Measurements from ENCODE around the gene RIMKLB. TPM values are rescaled to one million over a fixed set of nuclear protein-coding genes. Genes with fewer than 3 reads are reported as not detected.
A peak's percentile ranks its signal among the peaks of the same experiment; 100 is the strongest.

Gene RIMKLB, protein sequence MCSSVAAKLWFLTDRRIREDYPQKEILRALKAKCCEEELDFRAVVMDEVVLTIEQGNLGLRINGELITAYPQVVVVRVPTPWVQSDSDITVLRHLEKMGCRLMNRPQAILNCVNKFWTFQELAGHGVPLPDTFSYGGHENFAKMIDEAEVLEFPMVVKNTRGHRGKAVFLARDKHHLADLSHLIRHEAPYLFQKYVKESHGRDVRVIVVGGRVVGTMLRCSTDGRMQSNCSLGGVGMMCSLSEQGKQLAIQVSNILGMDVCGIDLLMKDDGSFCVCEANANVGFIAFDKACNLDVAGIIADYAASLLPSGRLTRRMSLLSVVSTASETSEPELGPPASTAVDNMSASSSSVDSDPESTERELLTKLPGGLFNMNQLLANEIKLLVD
- total RNA-seq = 10 to 100 TPM in 1 of 4 donors, 1 to 10 TPM in 3; 2.0 to 20.8 (median 7.2) TPM

DNA sequence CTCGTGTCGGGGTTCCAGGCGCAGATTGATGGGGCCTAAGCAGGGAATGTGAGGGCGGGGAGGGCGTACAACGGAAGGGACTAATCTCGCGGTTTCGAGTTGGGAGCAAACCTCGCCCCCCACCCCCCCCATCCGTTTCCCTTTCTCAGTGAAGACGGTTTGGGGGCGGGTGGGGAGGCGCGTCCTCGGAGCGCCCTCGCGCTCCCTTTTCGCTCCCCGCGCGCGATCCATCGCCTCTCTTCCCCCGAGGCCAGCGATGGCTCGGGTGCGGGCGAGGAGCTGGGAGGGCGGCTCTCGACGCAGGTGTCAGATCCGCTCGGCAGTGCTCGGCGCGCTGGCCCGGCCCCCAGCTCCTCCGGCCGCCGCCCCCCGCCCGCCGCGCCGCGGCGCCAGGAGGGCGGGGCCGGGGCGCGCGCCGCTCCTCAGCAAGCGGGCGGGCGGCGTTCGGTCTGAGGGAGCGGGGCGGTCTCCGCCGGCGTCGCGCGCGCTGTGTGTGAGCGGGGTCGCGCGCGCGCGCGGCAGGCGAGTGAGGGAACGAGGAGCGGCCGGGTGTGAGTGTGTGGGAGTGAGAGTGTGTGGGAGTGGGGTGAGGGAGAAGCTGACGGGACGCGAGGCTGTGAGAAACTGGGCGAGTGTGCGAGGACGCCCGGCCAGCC, at the start of gene RIMKLB:
TSS of gene RIMKLB (plus strand) at position 516 of the 656 bp plus-strand sequence. CDS start 15,876 bp downstream, outside the sequence.
- Histone ChIP-seq H3K27me3 (no peaks in the 10 kb centered on the region), H3K4me1 (peaks cover 5 to 33% (median 9%) of the 10 kb centered on the region in 4 donors), H3K27ac (peak within 1 kb of the TSS; percentile 85 to 96 (median 94)), H3K4me3 (peak within 1 kb of the TSS; percentile 78 to 96 (median 88)), H3K9me3 (no peaks in the 10 kb centered on the region), H3K36me3 (no peaks in the 10 kb centered on the region)
- in situ Hi-C loops (cut with MboI; ENCODE audit: low pct_ligation_motif_present in 1 of 4, low pct_unique_long_range_greater_than_20kb in 1 of 4, low sequenced_read_pairs in 3 of 4) = loop anchor here (25.0 kb wide), 4 partner anchors 165 to 365 kb away; no protein-coding TSS in a partner anchor
- no peak for TF ChIP-seq CTCF (IDR thresholded peaks at IDR 0.05)
- TF ChIP-seq EP300 (IDR thresholded peaks at IDR 0.05; ENCODE audit: low read depth) = no peak
- peak; percentile 50 for TF ChIP-seq POLR2A (IDR thresholded peaks at IDR 0.05)
- TF ChIP-seq POLR2AphosphoS5 (IDR thresholded peaks at IDR 0.05) = peak; percentile 20 to 42 (median 32)
- WGBS, 2 donors (ENCODE audit: low coverage in 1 of 2) = 1% methylated on average over 63 of the region's 88 CpGs; no CpG with 5 or more reads in 1 of the 2 donors
- intact Hi-C loops (cut with DNase I; ENCODE audit: low total_unique reads) = no loop called here
- DNase-seq = peak; percentile 80

DNA sequence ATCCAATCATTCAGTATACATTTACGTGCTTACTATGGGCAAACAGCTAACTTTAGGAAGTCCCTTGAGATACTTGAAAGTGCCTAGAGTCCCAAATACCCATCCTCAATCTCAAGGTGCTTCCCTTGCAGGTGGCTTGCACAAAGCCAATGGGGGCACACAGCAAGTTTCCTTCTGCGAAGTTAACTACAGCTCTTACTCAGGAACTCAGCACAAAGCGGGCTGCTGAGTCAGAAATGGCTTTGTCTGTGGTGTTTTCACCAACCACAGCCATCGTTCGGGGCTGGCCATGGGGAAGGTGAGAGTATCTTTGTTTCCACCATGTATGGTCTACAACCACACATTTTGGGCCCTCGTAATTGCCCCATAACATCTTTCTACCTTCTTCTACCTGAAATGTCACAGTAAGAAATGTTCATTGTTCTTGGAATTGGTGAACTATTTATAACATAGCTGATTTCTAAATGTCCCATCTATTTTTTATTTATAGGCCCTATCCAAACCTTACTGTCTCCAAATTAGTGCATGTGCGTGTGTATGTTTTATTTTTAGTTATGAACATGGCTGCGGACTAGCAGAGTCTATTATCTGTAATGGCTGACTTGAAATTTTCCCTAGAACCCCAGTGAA, 49.1 kb upstream of the RIMKLB start:
- in situ Hi-C loops (cut with MboI; ENCODE audit: low pct_ligation_motif_present in 1 of 4, low pct_unique_long_range_greater_than_20kb in 1 of 4, low sequenced_read_pairs in 3 of 4) = no loop called here
- WGBS, 2 donors (ENCODE audit: low coverage in 1 of 2) = 73 to 74% methylated on average over 4 to 8 of the region's 8 CpGs

DNA sequence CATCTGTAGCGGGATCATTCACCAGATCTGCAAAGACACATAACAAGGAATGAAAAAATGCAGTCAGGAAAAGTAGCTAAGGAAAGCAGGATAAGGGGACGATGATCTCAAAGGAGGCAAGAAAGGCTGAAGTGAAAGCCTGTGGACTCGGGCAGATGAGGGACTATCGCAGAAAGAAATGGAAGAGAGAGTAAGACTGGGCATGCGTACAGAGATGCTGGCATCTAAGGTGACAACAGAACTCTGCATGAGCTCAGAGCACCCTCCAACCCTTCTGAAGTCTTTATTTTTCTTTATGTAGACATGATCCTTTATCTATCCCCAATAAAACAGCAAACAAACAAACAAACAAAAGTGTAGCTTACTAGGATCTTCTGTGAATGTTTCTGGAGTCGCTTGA, 42.4 kb upstream of the RIMKLB start:
- 85 to 89% methylated on average over 6 of the region's 6 CpGs for WGBS, 2 donors (ENCODE audit: low coverage in 1 of 2)
- intact Hi-C loops (cut with DNase I; ENCODE audit: low total_unique reads) = no loop called here
- DNase-seq = no peak
- Histone ChIP-seq H3K4me3 (no peak overlapping the region), H3K36me3 (no peaks in the 10 kb centered on the region), H3K27me3 (no peaks in the 10 kb centered on the region), H3K27ac (no peak overlapping the region), H3K9me3 (no peaks in the 10 kb centered on the region), H3K4me1 (no peaks in the 10 kb centered on the region)
- in situ Hi-C loops (cut with MboI; ENCODE audit: low pct_ligation_motif_present in 1 of 4, low pct_unique_long_range_greater_than_20kb in 1 of 4, low sequenced_read_pairs in 3 of 4) = no loop called here
- no peak for TF ChIP-seq POLR2A (IDR thresholded peaks at IDR 0.05)
- no peak for TF ChIP-seq POLR2AphosphoS5 (IDR thresholded peaks at IDR 0.05)
- no peak for TF ChIP-seq EP300 (IDR thresholded peaks at IDR 0.05; ENCODE audit: low read depth)
- no peak for TF ChIP-seq CTCF (IDR thresholded peaks at IDR 0.05)

More for the DNA sequence above, 49.1 kb upstream of the RIMKLB start:
- no peaks in the 10 kb centered on the region for H3K27me3 ChIP-seq
- intact Hi-C loops (cut with DNase I; ENCODE audit: low total_unique reads) = no loop called here
- H3K4me1 ChIP-seq = no peaks in the 10 kb centered on the region
- no peaks in the 10 kb centered on the region for H3K9me3 ChIP-seq
- no peak for DNase-seq
- H3K4me3 ChIP-seq = no peak overlapping the region
- TF ChIP-seq EP300 (IDR thresholded peaks at IDR 0.05; ENCODE audit: low read depth) (no peak), POLR2A (IDR thresholded peaks at IDR 0.05) (no peak), POLR2AphosphoS5 (IDR thresholded peaks at IDR 0.05) (no peak), CTCF (IDR thresholded peaks at IDR 0.05) (no peak)
- no peak overlapping the region for H3K27ac ChIP-seq
- no peaks in the 10 kb centered on the region for H3K36me3 ChIP-seq

DNA sequence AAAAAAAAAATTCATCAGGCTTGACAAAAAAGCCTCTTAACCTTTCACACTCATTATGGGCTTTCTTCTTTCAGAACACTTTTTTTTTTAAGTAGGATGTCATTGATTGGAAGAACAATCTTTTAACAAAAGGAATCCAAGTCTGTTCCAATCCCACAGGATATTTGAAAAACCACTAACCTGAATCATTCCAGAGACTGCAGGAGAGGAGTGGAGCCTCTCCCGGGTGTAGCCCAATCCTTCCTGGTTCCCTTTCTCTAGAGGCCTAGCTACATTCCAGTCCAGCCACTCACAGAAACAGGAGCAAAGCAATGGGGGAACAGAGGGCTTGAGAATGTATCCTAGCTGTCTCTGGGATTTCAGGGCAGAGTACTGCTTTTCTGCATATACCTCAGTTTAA, 39.4 kb upstream of the RIMKLB start:
- no peaks in the 10 kb centered on the region for H3K4me1 ChIP-seq
- 50 to 57% methylated on average over 1 of the region's 1 CpG for WGBS, 2 donors (ENCODE audit: low coverage in 1 of 2)
- no peak overlapping the region for H3K27ac ChIP-seq
- in situ Hi-C loops (cut with MboI; ENCODE audit: low pct_ligation_motif_present in 1 of 4, low pct_unique_long_range_greater_than_20kb in 1 of 4, low sequenced_read_pairs in 3 of 4) = no loop called here
- DNase-seq = no peak
- TF ChIP-seq POLR2A (IDR thresholded peaks at IDR 0.05) (no peak), CTCF (IDR thresholded peaks at IDR 0.05) (no peak), POLR2AphosphoS5 (IDR thresholded peaks at IDR 0.05) (no peak), EP300 (IDR thresholded peaks at IDR 0.05; ENCODE audit: low read depth) (no peak)
- intact Hi-C loops (cut with DNase I; ENCODE audit: low total_unique reads) = no loop called here
- H3K36me3 ChIP-seq = no peaks in the 10 kb centered on the region
- no peaks in the 10 kb centered on the region for H3K9me3 ChIP-seq
- H3K4me3 ChIP-seq = no peak overlapping the region
- no peaks in the 10 kb centered on the region for H3K27me3 ChIP-seq

Measured in transverse colon (tissue), 4 donors.